Measurements from ENCODE around the gene ZFAND4. TPM values are rescaled to one million over a fixed set of nuclear protein-coding genes. Genes with fewer than 3 reads are reported as not detected.
"Not testable (repeated sequence)": the region's sequence is repeated elsewhere in the genome, so short reads cannot be mapped to it uniquely, and the experiment has no call there.

The ZFAND4 gene
- total RNA-seq = 11.1 TPM
- long read RNA-seq, partial matches to known transcripts = 2 of 22 reads
- long read RNA-seq, other reads (novel, unspliced or antisense) = 20 of 22 reads

DNA sequence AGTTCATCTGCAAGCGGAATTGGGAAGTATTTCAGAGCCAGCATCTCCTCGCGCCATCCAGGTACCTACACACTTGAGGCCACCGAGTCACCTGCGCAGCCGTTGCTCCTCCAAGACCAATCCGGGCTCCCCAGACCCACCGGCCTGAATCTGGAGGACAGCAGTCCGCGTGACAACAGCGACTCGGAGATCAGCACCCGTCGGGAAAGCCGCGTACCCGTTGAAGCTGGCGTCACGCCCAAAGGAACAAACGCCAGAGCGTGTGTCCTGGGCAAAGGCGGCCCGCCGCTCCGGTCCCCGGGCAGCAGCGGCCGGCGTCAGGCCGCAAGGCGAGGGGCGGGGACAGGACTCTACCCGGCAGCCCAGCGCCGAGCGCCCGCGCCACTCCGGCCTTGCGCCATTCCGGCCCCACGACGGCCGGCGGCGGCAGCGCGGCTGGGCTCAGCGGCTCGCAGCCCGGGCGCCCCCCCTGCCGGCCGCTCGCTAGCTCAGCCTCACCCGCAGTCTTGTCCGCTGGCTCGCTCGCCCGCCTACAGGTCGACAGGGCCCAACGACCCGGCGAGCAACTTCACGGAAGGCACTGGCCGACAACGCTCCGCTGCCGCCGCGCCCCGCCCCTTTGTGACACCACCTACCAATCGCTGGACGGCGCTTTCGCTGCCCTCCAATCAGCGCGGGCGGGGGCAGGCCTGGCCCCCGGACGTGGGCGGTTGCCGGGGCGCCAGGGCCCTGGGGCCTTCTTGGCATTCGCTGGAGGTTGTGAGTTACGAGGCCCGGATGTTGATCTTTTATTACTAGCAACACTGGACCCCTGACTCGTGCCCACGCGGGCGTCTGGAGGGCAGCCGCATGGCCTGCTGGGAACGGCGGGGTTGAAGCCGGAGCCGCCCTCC is at the start of gene ZFAND4:
Gene ZFAND4 (minus strand): TSS at position 592 of the 893 bp plus-strand sequence. CDS start 9,047 bp downstream, outside the sequence.
- H3K4me3 ChIP-seq = peak within 1 kb of the TSS; percentile 83
- intact Hi-C loops (cut with micrococcal nuclease) = no loop called here
- peak within 1 kb of the TSS; percentile 92 for H3K27ac ChIP-seq (replicated peaks)
- H3K36me3 ChIP-seq = no peaks in the 10 kb centered on the region
- DNase-seq = peak; percentile 98
- no peaks in the 10 kb centered on the region for H3K27me3 ChIP-seq (ENCODE audit: low read depth)
- TF ChIP-seq, protein P1, sequence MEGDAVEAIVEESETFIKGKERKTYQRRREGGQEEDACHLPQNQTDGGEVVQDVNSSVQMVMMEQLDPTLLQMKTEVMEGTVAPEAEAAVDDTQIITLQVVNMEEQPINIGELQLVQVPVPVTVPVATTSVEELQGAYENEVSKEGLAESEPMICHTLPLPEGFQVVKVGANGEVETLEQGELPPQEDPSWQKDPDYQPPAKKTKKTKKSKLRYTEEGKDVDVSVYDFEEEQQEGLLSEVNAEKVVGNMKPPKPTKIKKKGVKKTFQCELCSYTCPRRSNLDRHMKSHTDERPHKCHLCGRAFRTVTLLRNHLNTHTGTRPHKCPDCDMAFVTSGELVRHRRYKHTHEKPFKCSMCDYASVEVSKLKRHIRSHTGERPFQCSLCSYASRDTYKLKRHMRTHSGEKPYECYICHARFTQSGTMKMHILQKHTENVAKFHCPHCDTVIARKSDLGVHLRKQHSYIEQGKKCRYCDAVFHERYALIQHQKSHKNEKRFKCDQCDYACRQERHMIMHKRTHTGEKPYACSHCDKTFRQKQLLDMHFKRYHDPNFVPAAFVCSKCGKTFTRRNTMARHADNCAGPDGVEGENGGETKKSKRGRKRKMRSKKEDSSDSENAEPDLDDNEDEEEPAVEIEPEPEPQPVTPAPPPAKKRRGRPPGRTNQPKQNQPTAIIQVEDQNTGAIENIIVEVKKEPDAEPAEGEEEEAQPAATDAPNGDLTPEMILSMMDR (IDR thresholded peaks at IDR 0.05; ENCODE audit: borderline replicate concordance) = peak; percentile 84
- H3K4me1 ChIP-seq = peaks cover 18% of the 10 kb centered on the region
- H3K9me3 ChIP-seq (replicated peaks) = no peaks in the 10 kb centered on the region

DNA sequence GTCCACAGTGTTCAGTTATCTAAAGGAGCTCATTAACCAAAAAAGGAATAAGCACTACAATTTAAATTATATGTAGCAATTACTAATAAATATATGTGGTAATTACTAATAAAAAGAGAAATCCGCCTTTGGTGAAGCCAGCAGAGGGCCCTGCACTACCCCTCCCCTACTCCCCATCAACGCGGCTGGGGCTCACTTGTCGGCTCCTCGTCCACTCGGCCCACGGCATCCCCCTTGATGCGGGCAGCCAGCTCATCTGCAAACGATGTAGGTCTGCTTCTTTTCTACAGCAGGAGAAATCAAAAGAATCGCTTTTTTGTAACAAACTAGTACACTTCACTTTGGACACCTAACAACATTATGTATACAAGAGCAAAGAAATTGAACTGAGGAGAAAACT is 48.9 kb upstream of the ZFAND4 start:
- H3K27me3 ChIP-seq (ENCODE audit: low read depth); H3K36me3 ChIP-seq; H3K27ac ChIP-seq (replicated peaks); H3K9me3 ChIP-seq (replicated peaks); H3K4me3 ChIP-seq; DNase-seq; intact Hi-C loops (cut with micrococcal nuclease); H3K4me1 ChIP-seq: not testable (repeated sequence)

DNA sequence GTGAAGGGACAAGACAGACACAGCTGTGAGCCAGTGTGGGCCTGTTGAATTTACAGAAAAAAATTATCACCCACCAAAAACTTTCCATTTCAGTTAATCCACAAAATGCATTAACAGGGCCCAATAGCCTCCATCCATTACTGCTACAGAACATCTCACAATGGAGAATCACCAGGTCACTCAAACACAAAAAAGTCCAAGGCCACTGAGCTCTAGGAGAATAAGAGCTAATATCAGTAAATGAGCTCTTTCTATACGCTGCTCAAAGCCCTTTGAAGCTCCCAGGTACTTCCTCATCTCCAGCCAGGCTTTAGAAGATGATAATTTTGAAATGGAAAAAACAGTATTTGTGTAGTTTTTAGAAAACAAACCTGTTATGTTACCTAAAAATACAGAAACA is 45.1 kb upstream of the ZFAND4 start:
- H3K27me3 ChIP-seq (ENCODE audit: low read depth); H3K27ac ChIP-seq (replicated peaks); H3K4me1 ChIP-seq; H3K4me3 ChIP-seq; H3K36me3 ChIP-seq; DNase-seq; H3K9me3 ChIP-seq (replicated peaks); intact Hi-C loops (cut with micrococcal nuclease): not testable (repeated sequence)

DNA sequence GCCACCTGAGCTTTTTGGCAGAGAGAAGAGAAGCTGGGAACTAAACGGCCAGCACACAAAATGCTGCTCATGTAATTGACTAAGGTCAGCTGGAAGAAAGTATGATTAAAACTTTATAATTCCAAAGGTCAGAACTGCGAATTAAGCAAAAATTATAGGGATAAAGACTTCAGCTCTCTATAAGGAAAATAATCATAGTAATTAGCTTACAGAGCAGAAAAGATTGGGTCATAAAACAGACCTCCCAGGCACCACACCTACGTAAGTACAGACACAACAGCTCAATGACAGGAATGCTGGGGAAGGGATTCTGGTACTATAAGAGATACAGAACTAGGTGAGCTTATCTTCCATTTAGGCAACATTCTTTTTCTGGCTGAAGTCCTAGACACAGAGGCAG is 44.5 kb upstream of the ZFAND4 start:
- intact Hi-C loops (cut with micrococcal nuclease); H3K4me3 ChIP-seq; DNase-seq; H3K9me3 ChIP-seq (replicated peaks); H3K27me3 ChIP-seq (ENCODE audit: low read depth); H3K4me1 ChIP-seq; H3K27ac ChIP-seq (replicated peaks); H3K36me3 ChIP-seq: not testable (repeated sequence)

DNA sequence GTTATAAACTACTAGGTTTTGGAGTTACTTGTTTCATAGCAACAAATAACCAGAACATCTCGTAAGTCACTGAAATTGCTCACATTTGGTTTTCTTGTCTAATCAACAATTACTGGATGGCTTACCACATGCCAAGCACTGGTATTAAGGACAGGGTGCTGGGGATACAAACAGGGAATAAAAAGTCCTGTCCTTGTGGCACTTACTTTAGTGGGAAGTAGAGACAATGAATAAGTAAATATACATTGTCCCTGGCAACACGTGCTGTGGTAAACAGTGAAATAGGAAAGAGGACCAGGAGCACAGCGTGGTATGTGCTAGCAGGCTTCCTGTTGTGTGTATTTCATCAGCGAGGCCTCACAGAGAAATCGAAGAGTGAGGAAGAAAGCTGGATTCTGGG is 38.7 kb upstream of the ZFAND4 start:
- DNase-seq; H3K4me3 ChIP-seq; H3K27me3 ChIP-seq (ENCODE audit: low read depth); H3K27ac ChIP-seq (replicated peaks); H3K9me3 ChIP-seq (replicated peaks); H3K4me1 ChIP-seq; H3K36me3 ChIP-seq; intact Hi-C loops (cut with micrococcal nuclease): not testable (repeated sequence)

DNA sequence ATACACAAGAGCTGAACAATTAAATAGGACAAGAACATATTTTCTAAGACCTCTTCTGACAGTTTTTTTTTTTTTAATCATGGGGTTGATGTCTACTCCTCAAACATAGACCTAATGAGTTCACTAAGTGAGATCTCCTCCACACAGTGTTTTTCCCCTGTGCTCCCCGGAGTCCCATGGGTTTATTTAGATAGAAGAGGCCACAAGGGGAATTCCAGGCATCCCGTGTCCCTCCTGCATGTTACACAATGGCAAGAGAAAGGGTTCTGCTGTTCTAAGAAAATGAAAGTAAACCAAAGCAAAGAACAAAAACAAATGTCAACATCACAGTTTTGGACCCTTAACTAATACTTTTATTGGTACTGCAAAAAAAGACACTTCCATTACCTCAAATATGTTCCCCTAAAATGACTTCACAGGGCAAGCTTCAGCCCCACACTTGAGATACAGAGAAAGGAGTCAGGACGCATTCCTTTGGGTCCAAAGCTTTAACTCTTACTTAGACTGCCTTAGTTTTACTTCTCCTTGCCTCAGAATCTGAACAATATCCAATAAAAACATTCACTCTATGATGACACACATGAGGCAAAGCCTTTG is 37.7 kb upstream of the ZFAND4 start:
- H3K27ac ChIP-seq (replicated peaks); H3K9me3 ChIP-seq (replicated peaks); DNase-seq; H3K27me3 ChIP-seq (ENCODE audit: low read depth); intact Hi-C loops (cut with micrococcal nuclease); H3K4me3 ChIP-seq; H3K36me3 ChIP-seq; H3K4me1 ChIP-seq: not testable (repeated sequence)

DNA sequence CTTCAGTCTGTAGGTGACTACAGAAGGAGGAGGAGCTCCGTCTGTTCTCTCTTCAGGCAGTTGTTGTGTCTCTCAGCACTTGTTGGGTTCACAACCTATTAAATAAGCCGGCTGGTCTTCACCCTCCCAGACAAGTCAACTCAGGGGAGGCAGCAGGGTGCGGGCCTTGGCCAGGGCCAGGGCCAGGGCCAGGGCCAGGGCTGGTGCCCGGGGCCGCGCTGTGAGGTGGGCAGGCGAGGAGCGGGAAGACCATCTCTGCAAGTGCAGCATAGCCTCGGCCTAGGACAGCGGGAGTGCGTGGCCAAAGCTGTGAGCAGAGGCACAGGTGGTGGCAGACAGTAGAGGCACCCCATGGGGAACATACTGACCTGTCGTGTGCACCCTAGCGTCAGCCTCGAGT is 5.9 kb upstream of the ZFAND4 start:
- H3K4me3 ChIP-seq; DNase-seq; H3K4me1 ChIP-seq; intact Hi-C loops (cut with micrococcal nuclease); H3K36me3 ChIP-seq; H3K27me3 ChIP-seq (ENCODE audit: low read depth); H3K27ac ChIP-seq (replicated peaks); H3K9me3 ChIP-seq (replicated peaks): not testable (repeated sequence)

DNA sequence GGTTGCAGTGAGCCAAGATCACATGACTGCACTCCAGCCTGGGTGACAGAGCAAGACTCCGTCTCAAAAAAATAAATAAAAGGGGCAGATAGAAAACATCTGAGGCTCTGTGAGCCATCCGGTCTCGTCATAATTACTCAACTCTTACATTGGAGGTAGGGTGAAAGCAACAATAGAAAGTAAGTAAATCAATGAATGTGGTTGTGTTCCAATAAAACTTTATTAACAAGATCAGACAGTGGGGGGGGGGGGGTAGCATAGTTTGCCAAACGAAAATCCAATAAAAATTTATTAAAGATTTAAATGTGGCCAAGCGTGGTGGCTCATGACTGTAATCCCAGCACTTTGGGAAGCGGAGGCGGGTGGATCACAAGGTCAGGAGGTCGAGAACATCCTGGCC is 2.8 kb upstream of the ZFAND4 start:
- Histone ChIP-seq H3K36me3 (no peaks in the 10 kb centered on the region), H3K27ac (replicated peaks) (no peak overlapping the region)
- intact Hi-C loops (cut with micrococcal nuclease) = no loop called here

More for the DNA sequence above, 2.8 kb upstream of the ZFAND4 start:
- no peaks in the 10 kb centered on the region for H3K27me3 ChIP-seq (ENCODE audit: low read depth)
- H3K4me1 ChIP-seq = peaks cover 15% of the 10 kb centered on the region
- H3K9me3 ChIP-seq (replicated peaks) = no peaks in the 10 kb centered on the region
- TF ChIP-seq, protein P1 (IDR thresholded peaks at IDR 0.05; ENCODE audit: borderline replicate concordance) = no peak
- no peak overlapping the region for H3K4me3 ChIP-seq
- DNase-seq = no peak

All from left ventricle myocardium inferior (tissue), 1 donor.